IMR-90 (cell line): ENCODE results near the gene ZNF366.

Source experiments
- BHLHE40 ChIP-seq: fragments of 150-350 bp; IDR thresholded peaks from 2 replicates; pipeline ENCODE4 v1.6.1; 2016; ENCODE audit warnings: mild to moderate bottlenecking, low read depth, low read length
- CHD1 ChIP-seq: IDR thresholded peaks from 2 replicates; pipeline ENCODE4 v1.6.1; 2012; ENCODE audit warnings: low read depth, low read length, improper control_type of control experiment
- FOS ChIP-seq: fragments of 150-350 bp; IDR thresholded peaks from 2 replicates; pipeline ENCODE4 v1.6.1; 2016; ENCODE audit warnings: low read depth, low read length
- MAFK ChIP-seq: IDR thresholded peaks from 2 replicates; pipeline ENCODE4 v1.6.1; 2012; ENCODE audit warnings: low read depth, low read length, improper control_type of control experiment
- POLR2A ChIP-seq: IDR thresholded peaks from 2 replicates; pipeline ENCODE4 v1.6.1; 2012; ENCODE audit warnings: mild to moderate bottlenecking, low read depth, low read length
- TF ChIP-seq, protein P1 (sequence below): conservative IDR thresholded peaks from 2 replicates; pipeline ENCODE4 v1.5.1; 2012; ENCODE audit warnings: mild to moderate bottlenecking, low read depth, low read length, improper control_type of control experiment

DNA sequence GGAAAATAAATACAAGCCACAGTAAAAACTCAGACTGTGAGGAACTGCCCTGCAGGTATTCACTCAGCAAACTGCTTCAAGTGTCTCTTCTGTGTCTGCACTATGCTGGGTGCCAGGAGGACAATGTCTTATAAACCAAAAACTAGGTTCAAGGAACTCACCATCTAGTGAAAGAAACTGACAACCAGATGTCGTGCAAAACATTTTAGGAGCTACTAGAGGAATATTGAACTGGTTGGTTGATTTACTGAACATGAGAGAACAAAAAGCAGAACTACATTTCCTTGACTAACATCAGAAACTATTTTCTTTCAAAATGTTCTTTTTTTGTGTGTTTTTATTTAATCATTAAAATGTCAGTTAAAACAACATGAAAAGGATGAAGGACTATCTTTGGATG lies 35.2 kb downstream of the ZNF366 start:
- TF ChIP-seq, protein P1, sequence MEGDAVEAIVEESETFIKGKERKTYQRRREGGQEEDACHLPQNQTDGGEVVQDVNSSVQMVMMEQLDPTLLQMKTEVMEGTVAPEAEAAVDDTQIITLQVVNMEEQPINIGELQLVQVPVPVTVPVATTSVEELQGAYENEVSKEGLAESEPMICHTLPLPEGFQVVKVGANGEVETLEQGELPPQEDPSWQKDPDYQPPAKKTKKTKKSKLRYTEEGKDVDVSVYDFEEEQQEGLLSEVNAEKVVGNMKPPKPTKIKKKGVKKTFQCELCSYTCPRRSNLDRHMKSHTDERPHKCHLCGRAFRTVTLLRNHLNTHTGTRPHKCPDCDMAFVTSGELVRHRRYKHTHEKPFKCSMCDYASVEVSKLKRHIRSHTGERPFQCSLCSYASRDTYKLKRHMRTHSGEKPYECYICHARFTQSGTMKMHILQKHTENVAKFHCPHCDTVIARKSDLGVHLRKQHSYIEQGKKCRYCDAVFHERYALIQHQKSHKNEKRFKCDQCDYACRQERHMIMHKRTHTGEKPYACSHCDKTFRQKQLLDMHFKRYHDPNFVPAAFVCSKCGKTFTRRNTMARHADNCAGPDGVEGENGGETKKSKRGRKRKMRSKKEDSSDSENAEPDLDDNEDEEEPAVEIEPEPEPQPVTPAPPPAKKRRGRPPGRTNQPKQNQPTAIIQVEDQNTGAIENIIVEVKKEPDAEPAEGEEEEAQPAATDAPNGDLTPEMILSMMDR: no peak
- TF ChIP-seq CHD1 (no peak), POLR2A (no peak), MAFK (no peak), FOS (no peak), BHLHE40 (no peak)
